ENCODE data around the gene LRPPRC.

LRPPRC gene

GRCh38 chr2:43872151-43872550 lies 123.6 kb downstream of the LRPPRC start:
- DNase-seq (ENCODE audit: low read depth in 2 of 2, low spot score in 1 of 2) = no peak

DNA sequence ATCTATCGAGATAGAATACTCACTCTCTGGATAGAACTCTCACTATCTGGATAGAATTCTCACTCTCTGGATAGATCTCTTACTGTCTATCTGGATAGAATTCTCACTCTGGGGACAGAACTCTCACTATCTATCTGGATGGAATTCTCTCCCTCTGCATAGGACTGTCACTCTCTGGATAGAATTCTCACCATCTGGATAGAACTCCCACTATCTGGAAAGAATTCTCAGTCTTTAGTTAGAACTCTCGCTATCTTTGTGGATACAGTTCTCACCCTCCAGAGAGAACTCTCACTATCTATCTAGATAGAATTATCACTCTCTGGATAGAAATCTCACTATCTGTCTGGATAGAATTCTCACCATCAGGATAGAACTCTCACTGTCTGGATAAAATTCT lies 140.5 kb downstream of the LRPPRC start:
- DNase-seq (ENCODE audit: low read depth in 2 of 2, low spot score in 1 of 2) = no peak

DNA sequence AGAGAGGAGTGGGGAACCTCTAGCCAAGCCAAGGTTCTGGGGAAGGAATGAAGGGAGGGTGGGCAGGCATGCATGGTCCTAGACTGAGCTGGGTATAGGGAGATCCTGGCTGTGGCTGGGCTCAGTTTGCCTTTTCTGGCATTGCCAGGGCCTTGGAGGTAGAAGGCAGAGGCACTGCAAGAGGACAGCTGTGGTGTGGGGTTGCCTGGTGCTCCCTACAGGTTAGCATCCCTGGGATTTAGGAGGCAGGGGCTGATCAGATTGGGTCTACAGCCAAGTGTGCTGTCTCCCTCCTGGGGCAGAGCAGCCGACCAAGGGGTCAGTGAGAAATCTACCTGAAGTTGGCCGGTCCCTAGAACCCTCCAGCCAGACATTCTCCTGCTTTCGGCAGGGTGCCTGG lies 141.1 kb downstream of the LRPPRC start:
- DNase-seq (ENCODE audit: low read depth in 2 of 2, low spot score in 1 of 2) = no peak

DNA sequence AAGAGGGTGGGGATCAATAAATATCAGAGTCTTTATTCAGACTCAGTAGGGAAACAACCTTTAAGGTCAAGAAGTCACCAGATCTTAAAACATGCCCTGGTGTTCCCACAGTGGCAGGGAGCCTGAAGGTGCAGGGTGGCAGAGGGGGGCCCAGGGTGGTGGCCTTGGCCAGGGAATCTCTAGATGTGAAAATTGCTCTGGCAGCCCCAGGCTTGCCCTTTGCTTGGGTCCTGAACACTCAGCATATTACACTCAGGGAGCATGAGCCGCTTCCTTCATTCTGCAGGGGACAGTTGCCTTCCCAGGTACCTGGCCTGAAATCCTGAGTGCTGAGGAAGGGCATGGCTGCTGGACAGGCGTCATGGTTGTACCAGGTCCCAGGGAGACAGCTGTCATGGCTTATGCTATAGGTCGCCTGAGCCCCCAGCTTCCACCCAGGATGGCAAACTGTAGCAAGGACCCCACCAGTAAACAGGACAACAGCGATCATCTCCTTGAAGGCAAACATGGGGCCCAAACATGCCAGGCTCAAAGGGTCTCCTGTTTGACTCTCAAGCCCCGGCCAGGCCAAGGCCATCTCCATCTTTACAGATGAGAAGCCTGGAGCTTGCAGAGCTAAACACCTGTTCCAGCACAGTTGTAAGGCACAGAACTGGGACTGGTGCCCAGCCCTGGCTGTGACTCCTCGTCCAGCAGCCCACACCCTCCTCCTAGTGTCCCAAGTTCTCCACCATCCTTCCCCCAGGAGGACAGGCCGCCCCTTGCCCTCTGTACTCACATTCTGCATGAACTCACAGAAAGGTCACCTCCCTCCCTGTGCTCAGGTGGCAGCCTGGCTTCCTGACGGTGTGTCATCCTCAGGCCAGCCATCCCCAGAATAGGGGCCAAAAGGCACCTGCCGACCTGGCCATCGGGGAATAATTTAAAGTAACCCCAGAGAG lies 142.4 kb downstream of the LRPPRC start:
- DNase-seq (ENCODE audit: low read depth in 2 of 2, low spot score in 1 of 2) = no peak

DNA sequence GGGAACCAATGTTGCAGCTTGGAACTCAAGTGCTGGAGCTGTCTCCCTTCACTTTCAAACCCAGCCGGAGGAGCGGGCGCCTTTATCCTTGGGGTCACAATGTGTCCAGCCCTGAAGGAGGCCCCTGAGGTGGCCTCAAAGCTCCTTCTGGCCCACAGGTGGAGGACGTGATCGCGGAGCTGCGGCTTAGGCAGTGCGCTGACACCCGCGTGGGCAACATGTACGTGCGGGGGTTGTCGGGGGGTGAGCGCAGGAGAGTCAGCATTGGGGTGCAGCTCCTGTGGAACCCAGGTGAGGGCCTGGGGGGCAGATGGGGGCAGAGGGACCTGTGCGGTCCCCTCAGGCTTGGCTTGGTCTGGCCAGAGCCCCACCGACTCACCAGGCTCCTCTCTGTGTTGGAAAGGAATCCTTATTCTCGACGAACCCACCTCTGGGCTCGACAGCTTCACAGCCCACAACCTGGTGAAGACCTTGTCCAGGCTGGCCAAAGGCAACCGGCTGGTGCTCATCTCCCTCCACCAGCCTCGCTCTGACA lies 143.5 kb downstream of the LRPPRC start:
- DNase-seq (ENCODE audit: low read depth in 2 of 2, low spot score in 1 of 2) = no peak

DNA sequence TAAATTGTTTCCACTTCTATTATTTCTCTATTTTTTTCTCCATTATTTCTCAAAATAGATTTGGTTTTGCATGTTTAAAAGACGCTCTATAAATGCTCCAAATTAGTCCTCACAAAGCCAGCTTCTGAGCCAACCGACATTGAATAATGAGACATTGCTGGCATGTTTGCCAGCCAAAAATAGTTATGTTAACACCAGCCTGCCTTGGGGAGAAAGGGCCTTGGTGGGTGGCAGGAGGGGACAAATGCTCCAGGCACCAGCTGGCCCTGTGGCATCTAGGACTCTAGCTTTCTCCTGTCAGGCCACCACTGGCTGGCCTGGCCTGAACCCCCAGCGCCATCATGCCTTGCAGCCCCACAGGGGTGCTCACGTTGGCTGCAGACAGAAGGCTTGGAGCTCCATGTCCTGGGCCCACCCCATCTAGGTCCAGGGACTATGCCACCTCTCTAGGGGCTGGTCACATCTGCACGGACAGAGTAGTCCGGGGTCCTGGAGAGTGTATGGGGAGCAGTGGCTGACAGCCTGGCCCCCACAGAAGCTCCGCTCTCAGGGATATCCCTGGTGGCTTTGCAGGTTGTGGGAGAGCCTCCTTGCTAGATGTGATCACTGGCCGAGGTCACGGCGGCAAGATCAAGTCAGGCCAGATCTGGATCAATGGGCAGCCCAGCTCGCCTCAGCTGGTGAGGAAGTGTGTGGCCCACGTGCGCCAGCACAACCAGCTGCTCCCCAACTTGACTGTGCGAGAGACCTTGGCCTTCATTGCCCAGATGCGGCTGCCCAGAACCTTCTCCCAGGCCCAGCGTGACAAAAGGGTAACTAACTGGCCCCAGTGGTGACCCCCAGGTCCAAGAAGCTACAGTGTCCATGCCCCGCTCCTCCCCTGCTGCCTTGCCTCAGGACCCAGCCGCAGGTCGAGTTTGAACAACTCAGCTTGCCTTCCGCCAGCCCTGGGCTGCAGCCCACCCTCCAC lies 144.5 kb downstream of the LRPPRC start:
- DNase-seq (ENCODE audit: low read depth in 2 of 2, low spot score in 1 of 2) = no peak

GRCh38 chr2:43848214-43848613 lies 147.6 kb downstream of the LRPPRC start:
- no peak for DNase-seq (ENCODE audit: low read depth in 2 of 2, low spot score in 1 of 2)

DNA sequence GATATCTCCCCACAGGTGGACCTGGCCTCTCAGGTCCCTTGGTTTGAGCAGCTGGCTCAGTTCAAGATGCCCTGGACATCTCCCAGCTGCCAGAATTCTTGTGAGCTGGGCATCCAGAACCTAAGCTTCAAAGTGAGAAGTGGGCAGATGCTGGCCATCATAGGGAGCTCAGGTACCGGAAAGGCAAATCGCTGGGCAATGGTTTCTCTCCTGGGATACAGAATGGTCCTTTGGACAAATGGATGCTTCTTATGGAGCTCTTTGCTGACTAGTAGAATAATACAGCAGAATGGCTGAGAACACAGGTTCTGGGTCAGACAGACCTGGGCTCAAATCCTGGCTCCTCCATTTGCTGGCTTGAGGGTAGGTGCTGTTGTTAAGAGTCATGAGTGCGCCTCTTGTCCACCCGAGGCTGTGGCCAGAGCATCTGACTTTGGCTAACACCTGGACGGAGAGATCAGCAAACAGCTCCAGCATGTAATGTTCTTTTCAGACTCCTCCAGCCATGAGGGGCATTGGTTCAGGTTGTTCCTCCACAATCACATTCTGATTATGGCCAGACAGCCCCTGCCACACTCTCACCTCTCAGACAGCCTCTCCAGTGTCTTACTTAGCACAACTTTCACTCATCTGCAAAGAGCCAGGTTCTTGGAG lies 149.5 kb downstream of the LRPPRC start:
- DNase-seq (ENCODE audit: low read depth in 2 of 2, low spot score in 1 of 2) = no peak

DNA sequence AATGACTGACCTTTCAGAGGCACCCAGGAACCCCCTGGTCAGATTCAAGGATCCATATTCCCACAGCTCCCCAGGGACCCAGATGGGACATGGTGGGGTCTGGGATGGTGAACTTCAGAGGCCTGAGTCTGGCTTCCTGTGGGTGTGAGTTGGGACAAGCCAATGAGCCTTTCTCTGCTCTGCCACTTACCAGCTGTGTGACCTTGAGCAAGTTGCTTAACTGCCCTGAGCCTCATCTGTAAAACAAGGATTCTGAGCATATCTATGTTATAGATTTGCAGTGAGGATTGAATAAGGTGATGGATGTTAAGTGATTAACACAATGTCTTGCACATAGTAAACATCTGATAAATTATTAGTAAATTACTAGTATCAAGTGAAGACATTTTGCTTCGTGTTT lies 150.6 kb downstream of the LRPPRC start:
- no peak for DNase-seq (ENCODE audit: low read depth in 2 of 2, low spot score in 1 of 2)

DNA sequence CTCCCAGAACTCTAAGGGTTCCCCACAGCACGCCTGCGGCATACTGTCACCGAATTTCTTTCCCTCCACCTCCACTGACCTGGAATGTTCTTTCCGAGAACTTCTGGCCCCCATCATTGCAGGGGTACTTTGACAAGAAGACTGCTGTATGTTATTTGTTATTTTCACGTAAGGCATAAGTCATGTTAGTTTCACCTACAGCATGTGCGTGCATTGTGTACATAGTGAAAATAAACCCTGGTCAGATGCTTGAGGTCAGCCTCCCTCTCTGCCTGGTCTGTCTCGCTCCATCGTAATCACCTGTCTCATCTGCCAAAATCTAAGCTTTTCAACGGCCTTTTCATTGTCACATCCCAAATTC lies 152.9 kb downstream of the LRPPRC start:
- no peak for DNase-seq (ENCODE audit: low read depth in 2 of 2, low spot score in 1 of 2)

DNA sequence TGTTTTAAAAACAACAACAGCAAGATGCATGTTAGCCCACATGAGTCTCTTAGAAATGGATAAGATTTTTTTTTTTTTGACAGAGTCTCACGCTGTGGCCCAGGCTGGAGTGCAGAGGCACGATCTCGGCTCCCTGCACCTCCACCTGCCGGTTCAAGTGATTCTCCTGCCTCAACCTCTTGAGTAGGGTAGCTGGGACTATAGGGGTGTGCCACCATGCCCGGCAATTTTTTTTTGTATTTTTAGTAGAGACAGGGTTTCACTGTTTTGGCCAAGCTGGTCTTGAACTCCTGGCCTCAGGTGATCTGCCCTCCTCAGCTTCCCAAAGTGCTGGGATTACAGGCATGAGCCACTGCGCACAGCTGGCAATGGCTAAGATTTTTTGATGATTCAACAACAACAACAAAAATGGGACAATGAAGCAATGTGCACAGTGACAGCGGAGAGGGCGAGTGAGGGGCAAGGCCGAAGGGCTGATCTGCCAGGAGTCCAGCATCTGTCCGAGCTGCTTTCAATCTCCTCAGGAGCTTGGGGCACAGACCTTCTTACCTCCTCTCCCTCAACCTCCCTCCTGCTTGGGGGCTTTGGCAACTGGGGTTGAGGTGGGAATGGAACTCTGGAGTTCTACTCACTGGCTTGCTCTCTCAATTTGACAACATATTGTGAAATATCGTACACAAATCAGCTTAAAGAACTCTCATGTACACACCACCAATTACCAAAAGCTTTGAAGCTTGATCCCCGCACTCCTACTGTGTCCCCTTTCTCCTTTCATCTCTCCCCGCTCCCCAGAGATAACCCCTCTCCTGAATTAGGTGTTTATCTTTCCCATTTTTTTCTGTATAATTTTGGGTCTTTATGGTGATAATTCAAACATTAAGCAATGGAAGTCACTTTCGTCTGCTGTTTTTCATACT lies 153.6 kb downstream of the LRPPRC start:
- no peak for DNase-seq (ENCODE audit: low read depth in 2 of 2, low spot score in 1 of 2)

- DNase-seq (ENCODE audit: low read depth in 2 of 2, low spot score in 1 of 2) = no peak
These were observed 154.8 kb downstream of the LRPPRC start for GRCh38 chr2:43840965-43841364.

- DNase-seq (ENCODE audit: low read depth in 2 of 2, low spot score in 1 of 2) = no peak
These were observed 155.8 kb downstream of the LRPPRC start for GRCh38 chr2:43839776-43840564.

- no peak for DNase-seq (ENCODE audit: low read depth in 2 of 2, low spot score in 1 of 2)
These were observed 157.1 kb downstream of the LRPPRC start, which contains the start of the genes ABCG5 and ABCG8 for GRCh38 chr2:43838560-43839267. TSS of gene ABCG5 (minus strand) at chr2:43838839. CDS start at chr2:43838679, 160 bp downstream. TSS of gene ABCG8 (plus strand) at chr2:43838971. CDS start at chr2:43839054, 83 bp downstream.

GRCh38 chr2:43837831-43838559 lies 157.8 kb downstream of the LRPPRC start:
- no peak for DNase-seq (ENCODE audit: low read depth in 2 of 2, low spot score in 1 of 2)

- DNase-seq (ENCODE audit: low read depth in 2 of 2, low spot score in 1 of 2) = no peak
These were observed 158.8 kb downstream of the LRPPRC start for GRCh38 chr2:43837033-43837432.

Data from stimulated activated CD8-positive, alpha-beta memory T cell treated with anti-CD3 and anti-CD28 coated beads, Interleukin-4, amount 100 ng/mL, for 1 hour (primary cell).